Liver (tissue), 9 donors: ENCODE measurements around the gene IFNGR1. TPM values are rescaled to one million over a fixed set of nuclear protein-coding genes. Genes with fewer than 3 reads are reported as not detected.
"Not testable (repeated sequence)": the region's sequence is repeated elsewhere in the genome, so short reads cannot be mapped to it uniquely, and the experiment has no call there.

Experiments used
- DNase-seq: peaks from one replicate; pipeline ENCODE4 v3.0.0-alpha.2; 2017; ENCODE audit warnings: low spot score
- H3K27ac ChIP-seq, 2 donors: one replicate each; pipeline ENCODE4 v1.7.0; 2013; ENCODE audit warnings: inconsistent platforms in 2 of 2, low read length in 2 of 2, control low read depth in 1 of 2, low read depth in 1 of 2, mild to moderate bottlenecking in 1 of 2
- H3K27me3 ChIP-seq, 4 donors: one replicate each; pipeline versions ENCODE4 v1.6.1 to v1.7.0; 2013; ENCODE audit warnings: low read length in 3 of 4, inconsistent platforms in 1 of 4, mild to moderate bottlenecking in 1 of 4, moderate library complexity in 1 of 4; ENCODE audit not compliant: control insufficient read depth in 4 of 4, insufficient read depth in 4 of 4
- H3K36me3 ChIP-seq, 4 donors: one replicate each; pipeline versions ENCODE4 v1.6.1 to v1.7.0; 2013; ENCODE audit warnings: low read length in 3 of 4, mild to moderate bottlenecking in 3 of 4, low read depth in 1 of 4, moderate library complexity in 1 of 4; ENCODE audit not compliant: control insufficient read depth in 4 of 4, insufficient read depth in 3 of 4
- H3K4me1 ChIP-seq, 4 donors: one replicate each; pipeline versions ENCODE4 v1.6.1 to v1.7.0; 2013; ENCODE audit warnings: low read length in 3 of 4, mild to moderate bottlenecking in 3 of 4, moderate library complexity in 1 of 4; ENCODE audit not compliant: control insufficient read depth in 4 of 4, insufficient read depth in 4 of 4
- H3K4me3 ChIP-seq, 3 donors: one replicate each; pipeline versions ENCODE4 v1.6.1 to v1.7.0; 2013; ENCODE audit warnings: low read length in 3 of 3, control low read depth in 1 of 3, low read depth in 1 of 3, mild to moderate bottlenecking in 1 of 3
- H3K9ac ChIP-seq, 2 donors: one replicate each; pipeline ENCODE4 v1.7.0; 2013; ENCODE audit warnings: low read length in 2 of 2, mild to moderate bottlenecking in 2 of 2, moderate library complexity in 2 of 2, control low read depth in 1 of 2, low read depth in 1 of 2
- H3K9me3 ChIP-seq, 4 donors: one replicate each; pipeline versions ENCODE4 v1.6.1 to v1.7.0; 2013; ENCODE audit warnings: low read length in 3 of 4; ENCODE audit not compliant: control insufficient read depth in 4 of 4
- EGR1 ChIP-seq, 2 donors: IDR thresholded peaks; 2 replicates each; pipeline ENCODE4 v1.6.1; 2016 to 2018; ENCODE audit warnings: antibody characterized with exemption in 2 of 2, low read depth in 2 of 2
- FOXA1 ChIP-seq: IDR thresholded peaks from 2 replicates; pipeline ENCODE4 v1.6.1; 2016; ENCODE audit warnings: antibody characterized with exemption
- FOXA2 ChIP-seq: IDR thresholded peaks from 2 replicates; pipeline ENCODE4 v1.6.1; 2016; ENCODE audit warnings: antibody characterized with exemption
- GABPA ChIP-seq, 2 donors: IDR thresholded peaks in 1 of 2; conservative IDR thresholded peaks in 1 of 2; 2 replicates each; pipeline ENCODE4 v1.6.1; 2016; ENCODE audit warnings: antibody characterized with exemption in 2 of 2, mild to moderate bottlenecking in 1 of 2, moderate library complexity in 1 of 2
- HNF4A ChIP-seq, 2 donors: conservative IDR thresholded peaks; 2 replicates each; pipeline ENCODE4 v1.6.1; 2016; ENCODE audit warnings: antibody characterized with exemption in 2 of 2, mild to moderate bottlenecking in 2 of 2
- HNF4G ChIP-seq: IDR thresholded peaks from 2 replicates; pipeline ENCODE4 v1.6.1; 2016; ENCODE audit warnings: antibody characterized with exemption
- JUND ChIP-seq, 2 donors: IDR thresholded peaks; 2 replicates each; pipeline ENCODE4 v1.6.1; 2016; ENCODE audit warnings: antibody characterized with exemption in 2 of 2
- NR2F2 ChIP-seq: IDR thresholded peaks from 2 replicates; pipeline ENCODE4 v1.6.1; 2016; ENCODE audit warnings: antibody characterized with exemption
- RAD21 ChIP-seq, 2 donors: IDR thresholded peaks; 2 replicates each; pipeline ENCODE4 v1.6.1; 2016; ENCODE audit warnings: antibody characterized with exemption in 2 of 2, mild to moderate bottlenecking in 2 of 2
- RXRA ChIP-seq, 2 donors: IDR thresholded peaks; 2 replicates each; pipeline ENCODE4 v1.6.1; 2017 to 2018; ENCODE audit warnings: antibody characterized with exemption in 2 of 2, mild to moderate bottlenecking in 1 of 2
- SP1 ChIP-seq: IDR thresholded peaks from 2 replicates; pipeline ENCODE4 v1.6.1; 2018; ENCODE audit warnings: antibody characterized with exemption, mild to moderate bottlenecking
- TAF1 ChIP-seq: conservative IDR thresholded peaks from 2 replicates; pipeline ENCODE4 v1.6.1; 2016; ENCODE audit warnings: antibody characterized with exemption, mild to moderate bottlenecking
- YY1 ChIP-seq: IDR thresholded peaks from 2 replicates; pipeline ENCODE4 v1.6.1; 2016; ENCODE audit warnings: antibody characterized with exemption, mild to moderate bottlenecking
- WGBS: extraction: QIAGEN DNeasy Blood & Tissue Kit; methylation state at CpG from one replicate; pipeline ENCODE4 v1.1.7; 2013; 5-methylcytosine and 5-hydroxymethylcytosine counted together
- polyA plus RNA-seq, 2 donors: library from polyadenylated mRNA; stranded (reverse) in 1 of 2; unstranded in 1 of 2; fragments of 200-250 nt in 1 of 2; fragments of >200 nt in 1 of 2; fragmentation: Nextera tagmentation in 1 of 2; extraction: Ambion mirVana in 1 of 2; gene quantifications; one replicate each; pipeline versions ENCODE4 v1.2.1 to v1.2.3, GENCODE V29; 2013 to 2015
- total RNA-seq, 2 donors: library from RNA; depleted of rRNA; stranded (reverse); fragments of >200 nt; gene quantifications; one replicate each; pipeline ENCODE4 v1.2.3, GENCODE V29; 2014
- TF ChIP-seq, protein P1 (sequence below): fragments of 150-350 bp; IDR thresholded peaks from 2 replicates; pipeline ENCODE4 v1.5.1; 2017; ENCODE audit warnings: improper control_type of control experiment, low read depth, low read length; ENCODE audit not compliant: missing input control
- TF ChIP-seq, protein P2 (sequence below): IDR thresholded peaks from 2 replicates; pipeline ENCODE4 v1.6.1; 2016; ENCODE audit warnings: antibody characterized with exemption
- TF ChIP-seq, protein P3 (sequence below): IDR thresholded peaks from 2 replicates; pipeline ENCODE4 v1.6.1; 2016; ENCODE audit warnings: antibody characterized with exemption
- TF ChIP-seq, protein P4 (sequence below): IDR thresholded peaks from 2 replicates; pipeline ENCODE4 v1.6.1; 2016; ENCODE audit warnings: antibody characterized with exemption, mild to moderate bottlenecking
- TF ChIP-seq, protein P5 (sequence below): IDR thresholded peaks from 2 replicates; pipeline ENCODE4 v1.6.1; 2016; ENCODE audit warnings: antibody characterized with exemption
- donor health status: healthy.
- donor health status: healthy.
- donor health status: healthy.
- donor health status: healthy.
- donor health status: healthy.

Gene IFNGR1
- total and polyA plus RNA-seq, 4 donors: 33.9 to 57.8 (median 39.0) TPM

DNA sequence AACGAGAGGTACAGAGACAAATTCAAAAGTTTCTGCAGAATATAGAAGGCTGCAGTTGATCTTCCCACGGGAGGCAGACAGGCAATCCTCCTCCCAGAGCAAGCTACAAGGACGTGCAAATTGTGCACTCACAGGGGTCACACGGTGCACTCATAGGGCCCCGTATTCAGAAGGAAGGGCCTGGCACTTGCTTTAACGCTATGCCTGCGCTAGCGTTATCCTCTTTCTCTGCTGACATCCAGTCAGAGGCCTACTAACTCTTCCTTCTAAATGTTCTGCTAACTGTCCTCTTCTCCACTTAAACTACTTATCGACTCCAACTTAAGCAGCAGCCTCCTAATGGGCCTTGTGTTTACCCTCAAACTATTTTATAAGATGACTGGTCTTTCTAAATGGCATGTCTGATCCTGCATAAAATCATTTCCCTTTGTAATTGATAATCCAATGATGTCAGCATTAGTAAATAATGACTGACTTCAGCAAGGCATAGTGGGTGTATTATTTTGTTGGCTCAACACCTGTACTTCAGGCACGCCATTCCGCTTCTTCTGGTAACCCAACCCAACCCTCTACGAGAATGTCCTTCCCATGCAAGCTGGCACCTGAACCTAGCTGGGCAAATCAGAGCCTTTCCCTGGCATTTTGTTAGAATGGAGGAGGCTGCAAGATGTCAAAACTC is 2.2 kb downstream of the IFNGR1 start:
- H3K27ac ChIP-seq: peak overlapping the region; percentile 99 to 100
- peaks cover 0 to 2% (median 0%) of the 10 kb centered on the region in 4 donors for H3K36me3 ChIP-seq
- TF ChIP-seq HNF4A (conservative IDR thresholded peaks at IDR 0.05) (no peak), RXRA (IDR thresholded peaks at IDR 0.05) (peak in 1 of 2 donors; percentile 25), FOXA2 (no peak)
- no peaks in the 10 kb centered on the region for H3K27me3 ChIP-seq
- H3K9me3 ChIP-seq: no peaks in the 10 kb centered on the region
- WGBS: 61% methylated on average over 12 of the region's 12 CpGs
- H3K9ac ChIP-seq: peak overlapping the region; percentile 30 to 98
- H3K4me3 ChIP-seq: peak overlapping the region; percentile 65 to 99 (median 94)
- peaks cover 8 to 43% (median 33%) of the 10 kb centered on the region in 4 donors for H3K4me1 ChIP-seq
- DNase-seq: no peak

DNA sequence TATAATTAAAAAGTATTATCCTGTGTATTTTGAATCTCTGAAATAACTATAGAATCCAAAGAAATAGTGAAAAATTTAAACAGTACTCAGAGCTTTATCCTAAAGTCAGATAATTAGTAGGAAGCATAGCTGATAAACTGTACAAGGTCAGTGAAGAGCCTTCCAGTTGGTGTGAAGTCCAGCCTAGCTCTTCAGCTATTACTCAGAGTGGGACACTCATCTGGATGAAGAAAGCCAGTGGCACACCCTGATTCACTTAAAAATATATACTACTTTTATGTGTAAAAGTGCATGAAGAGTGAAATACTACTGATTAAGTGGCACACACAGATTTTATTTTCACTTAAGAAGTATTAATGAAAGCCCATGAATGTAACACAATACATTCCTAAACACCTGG is 3.1 kb downstream of the IFNGR1 start:
- Histone ChIP-seq H3K27ac (peak overlapping the region; percentile 59 to 99), H3K9ac (peak overlapping the region in 1 of 2 donors; percentile 5)
- TF ChIP-seq HNF4G (no peak), RXRA (IDR thresholded peaks at IDR 0.05) (no peak), TAF1 (no peak), RAD21 (IDR thresholded peaks at IDR 0.05) (no peak), YY1 (no peak), FOXA2 (no peak), NR2F2 (no peak), GABPA (IDR thresholded peaks at IDR 0.05 in 1 of 2, conservative IDR thresholded peaks at IDR 0.05 in 1 of 2) (no peak), FOXA1 (no peak), HNF4A (conservative IDR thresholded peaks at IDR 0.05) (no peak), JUND (IDR thresholded peaks at IDR 0.05) (no peak), SP1 (no peak), EGR1 (IDR thresholded peaks at IDR 0.05; ENCODE audit: low read depth in 2 of 2) (no peak)
- TF ChIP-seq, protein P1, sequence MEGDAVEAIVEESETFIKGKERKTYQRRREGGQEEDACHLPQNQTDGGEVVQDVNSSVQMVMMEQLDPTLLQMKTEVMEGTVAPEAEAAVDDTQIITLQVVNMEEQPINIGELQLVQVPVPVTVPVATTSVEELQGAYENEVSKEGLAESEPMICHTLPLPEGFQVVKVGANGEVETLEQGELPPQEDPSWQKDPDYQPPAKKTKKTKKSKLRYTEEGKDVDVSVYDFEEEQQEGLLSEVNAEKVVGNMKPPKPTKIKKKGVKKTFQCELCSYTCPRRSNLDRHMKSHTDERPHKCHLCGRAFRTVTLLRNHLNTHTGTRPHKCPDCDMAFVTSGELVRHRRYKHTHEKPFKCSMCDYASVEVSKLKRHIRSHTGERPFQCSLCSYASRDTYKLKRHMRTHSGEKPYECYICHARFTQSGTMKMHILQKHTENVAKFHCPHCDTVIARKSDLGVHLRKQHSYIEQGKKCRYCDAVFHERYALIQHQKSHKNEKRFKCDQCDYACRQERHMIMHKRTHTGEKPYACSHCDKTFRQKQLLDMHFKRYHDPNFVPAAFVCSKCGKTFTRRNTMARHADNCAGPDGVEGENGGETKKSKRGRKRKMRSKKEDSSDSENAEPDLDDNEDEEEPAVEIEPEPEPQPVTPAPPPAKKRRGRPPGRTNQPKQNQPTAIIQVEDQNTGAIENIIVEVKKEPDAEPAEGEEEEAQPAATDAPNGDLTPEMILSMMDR: no peak
- TF ChIP-seq, protein P2, sequence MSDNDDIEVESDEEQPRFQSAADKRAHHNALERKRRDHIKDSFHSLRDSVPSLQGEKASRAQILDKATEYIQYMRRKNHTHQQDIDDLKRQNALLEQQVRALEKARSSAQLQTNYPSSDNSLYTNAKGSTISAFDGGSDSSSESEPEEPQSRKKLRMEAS: no peak
- TF ChIP-seq, protein P3, sequence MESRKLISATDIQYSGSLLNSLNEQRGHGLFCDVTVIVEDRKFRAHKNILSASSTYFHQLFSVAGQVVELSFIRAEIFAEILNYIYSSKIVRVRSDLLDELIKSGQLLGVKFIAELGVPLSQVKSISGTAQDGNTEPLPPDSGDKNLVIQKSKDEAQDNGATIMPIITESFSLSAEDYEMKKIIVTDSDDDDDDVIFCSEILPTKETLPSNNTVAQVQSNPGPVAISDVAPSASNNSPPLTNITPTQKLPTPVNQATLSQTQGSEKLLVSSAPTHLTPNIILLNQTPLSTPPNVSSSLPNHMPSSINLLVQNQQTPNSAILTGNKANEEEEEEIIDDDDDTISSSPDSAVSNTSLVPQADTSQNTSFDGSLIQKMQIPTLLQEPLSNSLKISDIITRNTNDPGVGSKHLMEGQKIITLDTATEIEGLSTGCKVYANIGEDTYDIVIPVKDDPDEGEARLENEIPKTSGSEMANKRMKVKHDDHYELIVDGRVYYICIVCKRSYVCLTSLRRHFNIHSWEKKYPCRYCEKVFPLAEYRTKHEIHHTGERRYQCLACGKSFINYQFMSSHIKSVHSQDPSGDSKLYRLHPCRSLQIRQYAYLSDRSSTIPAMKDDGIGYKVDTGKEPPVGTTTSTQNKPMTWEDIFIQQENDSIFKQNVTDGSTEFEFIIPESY: no peak
- TF ChIP-seq, protein P4, sequence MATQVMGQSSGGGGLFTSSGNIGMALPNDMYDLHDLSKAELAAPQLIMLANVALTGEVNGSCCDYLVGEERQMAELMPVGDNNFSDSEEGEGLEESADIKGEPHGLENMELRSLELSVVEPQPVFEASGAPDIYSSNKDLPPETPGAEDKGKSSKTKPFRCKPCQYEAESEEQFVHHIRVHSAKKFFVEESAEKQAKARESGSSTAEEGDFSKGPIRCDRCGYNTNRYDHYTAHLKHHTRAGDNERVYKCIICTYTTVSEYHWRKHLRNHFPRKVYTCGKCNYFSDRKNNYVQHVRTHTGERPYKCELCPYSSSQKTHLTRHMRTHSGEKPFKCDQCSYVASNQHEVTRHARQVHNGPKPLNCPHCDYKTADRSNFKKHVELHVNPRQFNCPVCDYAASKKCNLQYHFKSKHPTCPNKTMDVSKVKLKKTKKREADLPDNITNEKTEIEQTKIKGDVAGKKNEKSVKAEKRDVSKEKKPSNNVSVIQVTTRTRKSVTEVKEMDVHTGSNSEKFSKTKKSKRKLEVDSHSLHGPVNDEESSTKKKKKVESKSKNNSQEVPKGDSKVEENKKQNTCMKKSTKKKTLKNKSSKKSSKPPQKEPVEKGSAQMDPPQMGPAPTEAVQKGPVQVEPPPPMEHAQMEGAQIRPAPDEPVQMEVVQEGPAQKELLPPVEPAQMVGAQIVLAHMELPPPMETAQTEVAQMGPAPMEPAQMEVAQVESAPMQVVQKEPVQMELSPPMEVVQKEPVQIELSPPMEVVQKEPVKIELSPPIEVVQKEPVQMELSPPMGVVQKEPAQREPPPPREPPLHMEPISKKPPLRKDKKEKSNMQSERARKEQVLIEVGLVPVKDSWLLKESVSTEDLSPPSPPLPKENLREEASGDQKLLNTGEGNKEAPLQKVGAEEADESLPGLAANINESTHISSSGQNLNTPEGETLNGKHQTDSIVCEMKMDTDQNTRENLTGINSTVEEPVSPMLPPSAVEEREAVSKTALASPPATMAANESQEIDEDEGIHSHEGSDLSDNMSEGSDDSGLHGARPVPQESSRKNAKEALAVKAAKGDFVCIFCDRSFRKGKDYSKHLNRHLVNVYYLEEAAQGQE: no peak
- TF ChIP-seq, protein P5, sequence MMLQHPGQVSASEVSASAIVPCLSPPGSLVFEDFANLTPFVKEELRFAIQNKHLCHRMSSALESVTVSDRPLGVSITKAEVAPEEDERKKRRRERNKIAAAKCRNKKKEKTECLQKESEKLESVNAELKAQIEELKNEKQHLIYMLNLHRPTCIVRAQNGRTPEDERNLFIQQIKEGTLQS: no peak

DNA sequence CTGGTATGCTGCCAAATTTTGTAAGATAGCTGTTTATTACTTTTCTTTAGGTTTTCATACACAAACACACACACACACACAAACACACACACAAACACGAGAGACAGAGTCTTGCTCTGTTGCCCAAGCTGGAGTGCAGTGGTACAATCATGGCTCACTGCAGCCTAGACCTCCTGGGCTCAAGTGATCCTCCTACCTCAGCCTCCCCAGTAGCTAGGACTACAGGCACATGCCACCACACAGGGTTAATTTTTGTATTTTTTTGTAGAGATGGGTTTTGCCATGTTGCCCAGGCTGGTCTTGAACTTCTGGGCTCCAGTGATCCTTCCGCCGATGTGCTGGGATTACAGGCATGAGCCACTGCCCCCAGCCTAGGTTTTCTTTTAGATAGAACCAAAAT is 3.6 kb downstream of the IFNGR1 start:
- not testable (repeated sequence) for H3K36me3 ChIP-seq, H3K9ac ChIP-seq, H3K27me3 ChIP-seq, H3K9me3 ChIP-seq, DNase-seq, H3K4me3 ChIP-seq, H3K27ac ChIP-seq
- WGBS: 86% methylated on average over 3 of the region's 3 CpGs
- H3K4me1 ChIP-seq: peaks cover 10 to 57% (median 43%) of the 10 kb centered on the region in 4 donors

More for the DNA sequence above, 3.1 kb downstream of the IFNGR1 start:
- no peaks in the 10 kb centered on the region for H3K27me3 ChIP-seq
- peaks cover 0 to 2% (median 0%) of the 10 kb centered on the region in 4 donors for H3K36me3 ChIP-seq
- DNase-seq: no peak
- H3K4me1 ChIP-seq: peaks cover 8 to 52% (median 38%) of the 10 kb centered on the region in 4 donors
- no peaks in the 10 kb centered on the region for H3K9me3 ChIP-seq
- H3K4me3 ChIP-seq: peak overlapping the region; percentile 2 to 65 (median 60)
